GM18499 (cell line): ENCODE results near the gene KLHL28.

Experiments
- ATAC-seq: cut with Tn5 transposase; IDR thresholded peaks from one replicate; pipeline ENCODE4 v1.9.1; 2021; ENCODE audit warnings: moderate number of reproducible peaks; ENCODE audit not compliant: insufficient read depth, unreplicated experiment

Gene KLHL28

DNA sequence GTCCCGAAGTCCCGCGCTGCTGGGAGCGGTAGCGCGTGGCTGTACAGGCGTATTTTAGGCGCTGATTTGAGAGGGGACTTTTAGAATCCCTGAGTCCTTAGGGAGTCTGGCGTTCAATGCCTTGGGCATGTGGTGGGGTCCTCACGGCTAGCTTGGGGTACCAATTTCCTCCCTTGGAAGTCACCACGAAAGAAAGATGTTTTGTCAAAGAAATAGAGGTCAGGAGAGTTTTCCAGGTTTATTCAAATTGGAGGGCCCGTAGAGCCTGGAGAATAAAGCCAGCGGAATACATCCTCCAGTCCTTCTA is 63.9 kb downstream of the KLHL28 start:
- no peak for ATAC-seq

DNA sequence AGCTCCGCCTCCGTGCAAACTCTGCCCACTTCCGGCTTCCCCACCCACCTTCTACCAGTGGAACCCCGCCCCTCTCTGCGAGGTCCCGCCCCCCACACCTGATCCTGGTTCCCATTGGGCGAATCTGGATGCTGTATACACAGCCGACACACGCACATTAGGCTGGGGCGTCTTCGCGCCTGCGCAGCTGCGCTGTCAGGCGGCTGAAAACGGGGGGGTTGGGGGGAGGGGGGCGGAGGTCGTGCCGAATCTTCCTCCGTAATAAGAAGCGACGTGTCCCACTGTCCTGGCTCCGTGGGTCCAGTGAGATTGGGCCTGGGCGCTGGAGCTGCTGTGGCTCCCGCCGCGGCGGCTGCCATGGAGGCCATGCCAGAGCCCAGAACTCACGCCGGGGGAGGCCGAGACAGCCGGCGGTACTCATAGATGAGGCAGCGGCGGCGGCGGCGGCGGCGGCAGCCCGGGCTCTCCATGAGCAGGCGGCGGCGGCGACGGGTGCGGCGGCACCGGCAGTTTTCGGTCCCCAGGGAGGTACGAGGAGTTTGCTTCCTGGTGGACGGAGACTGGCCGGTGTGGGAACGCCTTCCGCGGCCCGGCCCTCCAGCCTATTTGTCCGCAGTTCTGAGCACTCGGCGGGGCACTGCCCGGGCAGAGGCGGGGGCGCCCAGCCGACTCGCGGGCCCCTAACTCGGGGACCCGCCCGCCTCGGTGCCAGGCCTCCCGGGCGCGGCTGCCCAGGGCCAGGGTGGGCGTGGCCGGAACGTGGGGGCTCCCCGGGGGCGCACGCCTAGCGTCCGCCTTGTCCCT is 64.5 kb downstream of the KLHL28 start:
- ATAC-seq: peak; percentile 78

DNA sequence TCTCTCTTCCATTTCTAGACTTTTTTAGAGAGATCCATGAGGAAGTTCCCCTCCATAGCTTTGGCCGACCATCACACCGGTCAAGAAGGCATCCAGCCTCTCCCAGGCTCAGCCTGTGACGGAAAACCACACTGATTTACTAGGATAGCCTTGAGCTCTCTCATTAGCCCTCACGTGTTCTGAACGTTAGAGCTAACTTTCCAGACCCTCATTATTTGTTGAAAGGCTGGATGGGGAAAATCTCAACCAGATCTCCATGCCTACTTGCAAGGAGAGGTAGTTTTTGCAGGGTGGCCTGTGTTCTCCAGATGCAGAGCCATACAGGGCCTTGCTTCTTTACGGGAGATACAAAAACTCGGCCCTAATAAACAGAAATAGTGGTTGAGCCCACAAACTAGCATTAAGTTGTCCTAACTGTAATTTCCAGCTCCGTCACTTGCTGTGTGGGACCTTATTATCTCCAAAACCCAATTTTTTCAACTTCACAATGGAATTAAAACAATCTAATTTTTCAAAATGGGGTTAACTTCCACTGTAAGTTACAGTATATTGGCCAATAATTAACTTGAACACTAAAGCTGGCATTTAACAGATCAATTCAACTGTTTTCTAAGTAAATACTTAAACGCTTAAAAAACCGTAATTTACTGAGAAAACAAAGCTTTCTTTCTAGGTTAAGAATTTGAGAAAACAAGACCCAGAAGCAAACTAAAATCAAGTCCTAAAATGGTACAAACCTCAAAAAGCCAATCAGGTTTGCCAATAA is 65.3 kb downstream of the KLHL28 start:
- peak; percentile 3 for ATAC-seq

DNA sequence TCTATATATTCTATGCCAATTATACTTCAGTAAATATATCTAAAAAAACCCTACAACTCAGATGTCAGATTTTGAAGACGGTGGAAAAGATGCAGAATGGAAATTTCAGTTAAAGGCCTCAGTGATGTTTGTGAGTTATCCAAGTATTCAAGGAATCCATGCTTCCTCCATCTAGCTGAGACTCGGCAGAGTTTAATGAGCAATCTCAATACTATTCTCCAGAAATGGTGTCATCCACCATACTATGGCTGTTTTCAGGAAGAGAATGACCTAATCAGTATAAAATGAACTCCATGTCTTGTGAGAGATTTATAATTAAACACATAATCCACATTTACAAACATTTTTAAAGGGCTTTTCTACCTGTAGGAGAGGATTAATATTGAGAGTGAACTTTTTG is 66.0 kb downstream of the KLHL28 start:
- no peak for ATAC-seq

DNA sequence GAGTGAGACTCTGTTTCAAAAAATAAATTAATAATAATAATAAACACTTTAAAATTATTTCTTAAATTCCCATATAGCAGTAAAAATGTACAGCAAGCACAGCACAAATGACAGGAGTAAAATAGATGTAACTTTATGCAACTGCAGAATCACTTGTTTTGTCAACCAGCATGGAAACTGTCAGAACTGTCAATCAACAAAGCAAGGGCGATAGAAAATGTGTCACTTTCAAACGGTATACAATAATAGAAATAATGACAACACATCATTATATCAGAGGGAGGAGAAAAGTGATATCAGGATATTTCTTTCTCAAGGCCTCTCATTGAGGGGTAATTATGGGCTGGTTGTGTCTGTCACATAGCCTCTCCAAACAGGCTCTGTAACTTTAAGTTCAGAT is 68.2 kb downstream of the KLHL28 start:
- ATAC-seq: no peak

DNA sequence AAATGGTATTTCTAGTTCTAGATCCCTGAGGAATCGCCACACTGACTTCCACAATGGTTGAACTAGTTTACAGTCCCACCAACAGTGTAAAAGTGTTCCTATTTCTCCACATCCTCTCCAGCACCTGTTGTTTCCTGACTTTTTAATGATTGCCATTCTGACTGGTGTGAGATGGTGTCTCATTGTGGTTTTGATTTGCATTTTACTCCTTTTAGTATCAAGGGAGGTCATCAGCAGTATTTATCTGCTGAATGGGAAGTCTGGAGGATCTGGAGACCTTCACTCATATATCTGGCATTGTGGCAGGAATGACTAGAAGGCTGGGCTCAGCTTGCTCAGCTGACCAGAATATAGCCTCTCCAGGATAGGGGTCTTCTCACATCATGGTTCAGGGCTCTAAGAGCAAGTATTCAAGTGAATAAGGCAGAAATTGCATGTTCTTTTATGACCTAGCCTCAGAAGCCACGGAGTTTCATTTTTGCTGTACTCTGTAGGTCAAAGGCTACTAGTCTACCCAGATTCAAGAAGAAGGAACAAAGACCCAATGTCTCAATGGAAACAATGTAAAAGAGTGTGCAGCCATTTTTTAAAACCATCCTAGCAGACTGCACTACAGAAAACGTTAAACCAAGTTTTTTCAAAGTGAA is 69.9 kb downstream of the KLHL28 start:
- peak; percentile 42 for ATAC-seq

DNA sequence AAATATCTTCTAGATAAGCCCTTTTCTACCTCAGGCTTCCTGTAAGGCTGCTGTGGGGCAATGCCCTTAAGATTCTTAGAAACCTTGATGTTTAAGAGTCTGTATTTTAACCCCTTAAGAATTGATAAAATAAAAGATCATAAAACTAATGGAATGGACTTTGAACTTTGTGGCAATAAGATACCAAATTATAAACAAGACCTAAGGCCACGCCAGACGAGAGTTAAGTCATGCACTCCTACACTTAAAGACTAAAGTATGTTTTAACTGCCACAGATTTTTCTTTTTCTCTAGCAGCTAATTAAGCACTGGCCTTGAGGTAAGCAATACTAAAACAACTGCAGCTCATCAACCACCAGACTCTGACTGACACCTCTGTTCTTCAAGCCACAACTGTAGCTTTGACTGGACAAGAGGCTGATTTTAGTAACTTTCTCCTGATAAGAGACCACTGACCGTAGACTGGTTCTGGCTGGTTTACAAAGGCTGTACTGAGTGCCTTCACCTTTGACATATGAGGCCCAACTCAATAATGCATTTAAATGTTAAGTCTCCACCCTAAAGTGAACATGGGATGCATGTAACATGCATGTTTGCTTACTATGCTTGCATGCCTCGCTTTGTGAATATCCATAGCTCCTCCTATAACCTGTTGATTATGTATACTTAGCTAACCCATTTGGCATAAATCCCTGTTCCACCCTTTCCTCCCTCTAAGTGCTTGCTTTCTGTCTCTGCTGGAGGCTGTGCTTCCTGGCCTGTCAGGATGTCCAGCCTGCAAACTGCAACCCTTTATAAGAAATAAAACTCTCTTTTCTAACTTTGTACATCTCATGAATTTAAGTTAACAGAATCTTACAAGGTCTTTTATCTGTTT is 71.9 kb downstream of the KLHL28 start:
- no peak for ATAC-seq

DNA sequence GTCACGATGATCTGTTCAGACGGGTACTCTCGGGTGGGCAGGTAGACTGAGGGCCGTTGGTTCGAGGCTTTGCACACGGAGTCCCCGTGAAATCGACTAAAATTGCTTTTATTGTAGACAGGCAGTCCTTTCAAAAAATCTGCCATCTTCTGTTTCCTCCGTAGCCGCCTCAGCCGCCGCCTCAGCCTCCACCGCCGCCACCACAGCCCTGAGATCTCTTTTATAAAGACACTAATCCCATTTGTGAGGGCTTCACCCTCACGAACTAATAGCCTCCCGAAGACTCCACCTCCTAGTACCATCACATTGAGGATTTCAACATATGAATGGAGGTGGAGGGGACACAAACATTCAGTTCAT is 74.2 kb downstream of the KLHL28 start:
- ATAC-seq: no peak

DNA sequence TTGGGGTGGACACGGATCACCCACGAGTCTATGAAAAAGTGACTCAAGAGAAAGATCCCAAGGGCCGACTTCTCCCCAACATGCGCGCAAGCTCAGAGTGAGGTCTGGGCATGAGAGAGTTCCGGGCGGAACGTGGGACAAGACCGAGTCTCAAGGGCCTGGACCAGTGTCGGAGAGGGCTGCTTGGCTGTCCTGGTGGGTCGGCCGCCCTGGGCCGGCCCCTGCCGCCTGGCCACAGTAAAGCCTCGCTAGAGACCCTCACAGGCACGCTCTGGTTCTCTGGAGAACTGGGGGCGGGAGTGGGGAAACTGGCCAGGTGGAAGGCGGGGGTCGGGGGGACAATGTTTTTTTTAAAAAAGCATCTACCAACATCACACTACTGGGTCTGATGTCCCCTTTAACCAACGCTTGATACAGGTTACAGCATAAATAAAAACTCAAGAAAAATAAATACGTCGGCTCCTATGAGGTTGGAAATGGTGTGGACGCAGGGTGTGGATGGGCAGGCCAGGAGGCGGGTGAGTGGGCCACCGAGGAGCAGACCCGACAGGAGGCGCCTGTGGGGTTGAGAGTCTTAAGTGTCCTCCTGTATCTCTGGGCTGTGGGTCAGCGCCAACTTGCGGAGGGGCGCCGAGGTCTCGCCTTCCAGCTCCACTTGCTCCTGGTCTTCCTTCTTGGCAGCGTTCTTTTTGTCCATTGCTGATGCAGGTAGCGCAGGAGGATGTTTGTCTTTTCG is 74.7 kb downstream of the KLHL28 start:
- no peak for ATAC-seq

DNA sequence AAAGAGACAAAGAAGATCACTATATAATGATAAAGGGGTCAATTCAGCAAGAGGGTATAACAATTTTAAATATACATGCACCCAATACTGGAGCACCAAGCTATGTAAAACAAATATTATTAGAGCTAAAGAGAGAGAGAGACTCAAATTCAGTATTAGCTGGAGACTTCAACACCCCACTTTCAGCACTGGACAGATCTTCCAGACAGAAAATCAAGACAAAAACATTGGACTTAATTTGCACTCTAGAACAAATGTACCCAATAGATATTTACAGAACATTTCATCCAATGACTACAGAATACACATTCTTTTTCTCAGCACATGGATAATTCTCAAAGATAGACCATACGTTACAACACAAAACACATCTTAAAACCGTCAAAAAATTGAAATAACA is 81.0 kb downstream of the KLHL28 start:
- no peak for ATAC-seq
